ENCODE data around the gene MYL9.

The MYL9 gene

GRCh38 chr20:36571564-36572504, 30.5 kb downstream of the MYL9 start:
- DNase-seq = no peak
- peak overlapping the region; percentile 100 for H3K27ac ChIP-seq (ENCODE audit: insufficient read depth, low read length, poor library complexity, severe bottlenecking)
- no peaks in the 10 kb centered on the region for H3K27me3 ChIP-seq (replicated peaks; ENCODE audit: control insufficient read depth, insufficient read depth, low read length, poor library complexity, severe bottlenecking)

GRCh38 chr20:36572701-36573102, 31.4 kb downstream of the MYL9 start:
- DNase-seq = peak; percentile 39 to 60 (median 54)
- Histone ChIP-seq H3K4me1 (ENCODE audit: control insufficient read depth, insufficient read depth, low read length, poor library complexity, severe bottlenecking) (peaks cover 19% of the 10 kb centered on the region), H3K27ac (ENCODE audit: insufficient read depth, low read length, poor library complexity, severe bottlenecking) (peak overlapping the region; percentile 100), H3K4me3 (ENCODE audit: insufficient read depth, low read depth, low read length, poor library complexity, severe bottlenecking) (peak overlapping the region; percentile 39), H3K27me3 (replicated peaks; ENCODE audit: control insufficient read depth, insufficient read depth, low read length, poor library complexity, severe bottlenecking) (no peaks in the 10 kb centered on the region), H3K9me3 (ENCODE audit: control insufficient read depth, low read length) (no peaks in the 10 kb centered on the region), H3K36me3 (ENCODE audit: control insufficient read depth, insufficient read depth, low read length) (peaks cover 3% of the 10 kb centered on the region)

More at GRCh38 chr20:36571564-36572504, 30.5 kb downstream of the MYL9 start:
- peak overlapping the region; percentile 39 for H3K4me3 ChIP-seq (ENCODE audit: insufficient read depth, low read depth, low read length, poor library complexity, severe bottlenecking)
- peaks cover 19% of the 10 kb centered on the region for H3K4me1 ChIP-seq (ENCODE audit: control insufficient read depth, insufficient read depth, low read length, poor library complexity, severe bottlenecking)
- peaks cover 3% of the 10 kb centered on the region for H3K36me3 ChIP-seq (ENCODE audit: control insufficient read depth, insufficient read depth, low read length)
- no peaks in the 10 kb centered on the region for H3K9me3 ChIP-seq (ENCODE audit: control insufficient read depth, low read length)

- DNase-seq = peak; percentile 83 to 91 (median 87)
- H3K27ac ChIP-seq (ENCODE audit: insufficient read depth, low read length, poor library complexity, severe bottlenecking) = peak within 1 kb of the TSS; percentile 100
- peaks cover 19% of the 10 kb centered on the region for H3K4me1 ChIP-seq (ENCODE audit: control insufficient read depth, insufficient read depth, low read length, poor library complexity, severe bottlenecking)
- no peaks in the 10 kb centered on the region for H3K9me3 ChIP-seq (ENCODE audit: control insufficient read depth, low read length)
- H3K27me3 ChIP-seq (replicated peaks; ENCODE audit: control insufficient read depth, insufficient read depth, low read length, poor library complexity, severe bottlenecking) = no peaks in the 10 kb centered on the region
- peaks cover 3% of the 10 kb centered on the region for H3K36me3 ChIP-seq (ENCODE audit: control insufficient read depth, insufficient read depth, low read length)
- H3K4me3 ChIP-seq (ENCODE audit: insufficient read depth, low read depth, low read length, poor library complexity, severe bottlenecking) = peak within 1 kb of the TSS; percentile 92
Measured at GRCh38 chr20:36573103-36573797, 31.9 kb downstream of the MYL9 start, which contains the start of gene TGIF2. TSS of gene TGIF2 (plus strand) at chr20:36573597. CDS start at chr20:36578775, 5,178 bp downstream.

GRCh38 chr20:36573798-36574365, 32.6 kb downstream of the MYL9 start:
- Histone ChIP-seq H3K27me3 (replicated peaks; ENCODE audit: control insufficient read depth, insufficient read depth, low read length, poor library complexity, severe bottlenecking) (no peaks in the 10 kb centered on the region), H3K9me3 (ENCODE audit: control insufficient read depth, low read length) (no peaks in the 10 kb centered on the region), H3K4me3 (ENCODE audit: insufficient read depth, low read depth, low read length, poor library complexity, severe bottlenecking) (peak overlapping the region; percentile 92), H3K4me1 (ENCODE audit: control insufficient read depth, insufficient read depth, low read length, poor library complexity, severe bottlenecking) (peaks cover 19% of the 10 kb centered on the region), H3K27ac (ENCODE audit: insufficient read depth, low read length, poor library complexity, severe bottlenecking) (peak overlapping the region; percentile 100), H3K36me3 (ENCODE audit: control insufficient read depth, insufficient read depth, low read length) (peaks cover 8% of the 10 kb centered on the region)
- peak; percentile 11 to 24 (median 22) for DNase-seq

- peaks cover 19% of the 10 kb centered on the region for H3K4me1 ChIP-seq (ENCODE audit: control insufficient read depth, insufficient read depth, low read length, poor library complexity, severe bottlenecking)
- H3K27me3 ChIP-seq (replicated peaks; ENCODE audit: control insufficient read depth, insufficient read depth, low read length, poor library complexity, severe bottlenecking) = no peaks in the 10 kb centered on the region
- H3K36me3 ChIP-seq (ENCODE audit: control insufficient read depth, insufficient read depth, low read length) = peaks cover 13% of the 10 kb centered on the region
- no peaks in the 10 kb centered on the region for H3K9me3 ChIP-seq (ENCODE audit: control insufficient read depth, low read length)
- H3K4me3 ChIP-seq (ENCODE audit: insufficient read depth, low read depth, low read length, poor library complexity, severe bottlenecking) = peak overlapping the region; percentile 92
- peak; percentile 11 to 36 (median 23) for DNase-seq
- H3K27ac ChIP-seq (ENCODE audit: insufficient read depth, low read length, poor library complexity, severe bottlenecking) = peak overlapping the region; percentile 100
Measured at GRCh38 chr20:36574366-36575135, 33.2 kb downstream of the MYL9 start.

- no peak for DNase-seq
- no peaks in the 10 kb centered on the region for H3K9me3 ChIP-seq (ENCODE audit: control insufficient read depth, low read length)
- H3K4me3 ChIP-seq (ENCODE audit: insufficient read depth, low read depth, low read length, poor library complexity, severe bottlenecking) = no peak overlapping the region
- no peaks in the 10 kb centered on the region for H3K27me3 ChIP-seq (replicated peaks; ENCODE audit: control insufficient read depth, insufficient read depth, low read length, poor library complexity, severe bottlenecking)
- H3K36me3 ChIP-seq (ENCODE audit: control insufficient read depth, insufficient read depth, low read length) = peaks cover 22% of the 10 kb centered on the region
- H3K27ac ChIP-seq (ENCODE audit: insufficient read depth, low read length, poor library complexity, severe bottlenecking) = no peak overlapping the region
- H3K4me1 ChIP-seq (ENCODE audit: control insufficient read depth, insufficient read depth, low read length, poor library complexity, severe bottlenecking) = peaks cover 19% of the 10 kb centered on the region
Measured at GRCh38 chr20:36576081-36576445, 34.7 kb downstream of the MYL9 start.

- no peaks in the 10 kb centered on the region for H3K27me3 ChIP-seq (replicated peaks; ENCODE audit: control insufficient read depth, insufficient read depth, low read length, poor library complexity, severe bottlenecking)
- H3K4me1 ChIP-seq (ENCODE audit: control insufficient read depth, insufficient read depth, low read length, poor library complexity, severe bottlenecking) = peaks cover 12% of the 10 kb centered on the region
- H3K27ac ChIP-seq (ENCODE audit: insufficient read depth, low read length, poor library complexity, severe bottlenecking) = no peak overlapping the region
- no peak overlapping the region for H3K4me3 ChIP-seq (ENCODE audit: insufficient read depth, low read depth, low read length, poor library complexity, severe bottlenecking)
- H3K9me3 ChIP-seq (ENCODE audit: control insufficient read depth, low read length) = no peaks in the 10 kb centered on the region
- peaks cover 22% of the 10 kb centered on the region for H3K36me3 ChIP-seq (ENCODE audit: control insufficient read depth, insufficient read depth, low read length)
- no peak for DNase-seq
Measured at GRCh38 chr20:36578356-36579041, 37.2 kb downstream of the MYL9 start.

- H3K4me1 ChIP-seq (ENCODE audit: control insufficient read depth, insufficient read depth, low read length, poor library complexity, severe bottlenecking) = peaks cover 10% of the 10 kb centered on the region
- H3K36me3 ChIP-seq (ENCODE audit: control insufficient read depth, insufficient read depth, low read length) = peaks cover 28% of the 10 kb centered on the region
- DNase-seq = no peak
Measured at GRCh38 chr20:36579996-36580545, 38.8 kb downstream of the MYL9 start.

GRCh38 chr20:36582322-36582721, 41.0 kb downstream of the MYL9 start:
- H3K4me1 ChIP-seq (ENCODE audit: control insufficient read depth, insufficient read depth, low read length, poor library complexity, severe bottlenecking) = peaks cover 3% of the 10 kb centered on the region
- no peak overlapping the region for H3K4me3 ChIP-seq (ENCODE audit: insufficient read depth, low read depth, low read length, poor library complexity, severe bottlenecking)
- H3K27me3 ChIP-seq (replicated peaks; ENCODE audit: control insufficient read depth, insufficient read depth, low read length, poor library complexity, severe bottlenecking) = no peaks in the 10 kb centered on the region
- H3K27ac ChIP-seq (ENCODE audit: insufficient read depth, low read length, poor library complexity, severe bottlenecking) = peak overlapping the region; percentile 7
- no peak for DNase-seq
- H3K9me3 ChIP-seq (ENCODE audit: control insufficient read depth, low read length) = no peaks in the 10 kb centered on the region
- H3K36me3 ChIP-seq (ENCODE audit: control insufficient read depth, insufficient read depth, low read length) = peaks cover 25% of the 10 kb centered on the region

More at GRCh38 chr20:36579996-36580545, 38.8 kb downstream of the MYL9 start:
- H3K27ac ChIP-seq (ENCODE audit: insufficient read depth, low read length, poor library complexity, severe bottlenecking) = no peak overlapping the region
- no peak overlapping the region for H3K4me3 ChIP-seq (ENCODE audit: insufficient read depth, low read depth, low read length, poor library complexity, severe bottlenecking)
- no peaks in the 10 kb centered on the region for H3K9me3 ChIP-seq (ENCODE audit: control insufficient read depth, low read length)
- no peaks in the 10 kb centered on the region for H3K27me3 ChIP-seq (replicated peaks; ENCODE audit: control insufficient read depth, insufficient read depth, low read length, poor library complexity, severe bottlenecking)

Measured in effector memory CD4-positive, alpha-beta T cell (primary cell).